Erythroblast (primary cell): Measurements from ENCODE around the gene NUTM2D.
"Not testable (repeated sequence)": the region's sequence is repeated elsewhere in the genome, so short reads cannot be mapped to it uniquely, and the experiment has no call there.

Source experiments
- GATA1 ChIP-seq: IDR thresholded peaks from 2 replicates; pipeline ENCODE4 v1.6.1; 2011; ENCODE audit warnings: low read depth, mild to moderate bottlenecking, control low read depth, low read length, moderate library complexity
- POLR2A ChIP-seq: IDR thresholded peaks from 2 replicates; pipeline ENCODE4 v1.6.1; 2011; ENCODE audit warnings: mild to moderate bottlenecking, low read length

GRCh38 chr10:87374091-87374490, 16.5 kb downstream of the NUTM2D start:
- TF ChIP-seq POLR2A, GATA1: not testable (repeated sequence)
